H9 (cell line): ENCODE results near the gene DPPA2. TPM values are rescaled to one million over a fixed set of nuclear protein-coding genes. Genes with fewer than 3 reads are reported as not detected.

Source experiments
- DNase-seq: peaks from one replicate; pipeline ENCODE4 v3.0.0-alpha.2; 2017
- H2AFZ ChIP-seq: one replicate; pipeline ENCODE4 v1.6.1; 2013; ENCODE audit warnings: mild to moderate bottlenecking, low read length, control low read depth, moderate library complexity
- H2AK5ac ChIP-seq: 2 replicates; pipeline ENCODE4 v1.6.1; 2013; ENCODE audit warnings: low read length, control low read depth, mixed read lengths; ENCODE audit not compliant: insufficient read length
- H2BK120ac ChIP-seq: one replicate; pipeline ENCODE4 v1.6.1; 2013; ENCODE audit warnings: low read depth, mild to moderate bottlenecking, low read length, control low read depth, inconsistent platforms; ENCODE audit not compliant: poor library complexity, severe bottlenecking
- H2BK12ac ChIP-seq: 2 replicates; pipeline ENCODE4 v1.6.1; 2013; ENCODE audit warnings: low read length, control low read depth, mixed read lengths, low read depth; ENCODE audit not compliant: insufficient read length
- H2BK15ac ChIP-seq: 2 replicates; pipeline ENCODE4 v1.6.1; 2013; ENCODE audit warnings: low read depth, low read length, control low read depth
- H2BK20ac ChIP-seq: one replicate; pipeline ENCODE4 v1.6.1; 2013; ENCODE audit warnings: low read depth, mild to moderate bottlenecking, low read length, control low read depth, inconsistent platforms; ENCODE audit not compliant: poor library complexity, severe bottlenecking
- H2BK5ac ChIP-seq: 2 replicates; pipeline ENCODE4 v1.6.1; 2013; ENCODE audit warnings: low read length, control low read depth, mixed read lengths; ENCODE audit not compliant: insufficient read length
- H3K14ac ChIP-seq: 2 replicates; pipeline ENCODE4 v1.6.1; 2013; ENCODE audit warnings: low read length, control low read depth; ENCODE audit not compliant: insufficient read depth
- H3K18ac ChIP-seq: 2 replicates; pipeline ENCODE4 v1.6.1; 2013; ENCODE audit warnings: low read depth, mild to moderate bottlenecking, mixed read lengths, low read length, control low read depth; ENCODE audit not compliant: insufficient read length
- H3K23ac ChIP-seq: 2 replicates; pipeline ENCODE4 v1.6.1; 2013; ENCODE audit warnings: low read length, control low read depth, mixed read lengths, low read depth; ENCODE audit not compliant: insufficient read length
- H3K23me2 ChIP-seq: 2 replicates; pipeline ENCODE4 v1.6.1; 2013; ENCODE audit warnings: low read depth, mild to moderate bottlenecking, mixed read lengths, low read length, control low read depth; ENCODE audit not compliant: insufficient read length, poor library complexity, severe bottlenecking
- H3K27ac ChIP-seq: 2 replicates; pipeline ENCODE4 v1.5.1; 2013; ENCODE audit warnings: low read length, control low read depth, mixed read lengths, low read depth; ENCODE audit not compliant: insufficient read length
- H3K27me3 ChIP-seq: 2 replicates; pipeline ENCODE4 v1.6.1; 2013; ENCODE audit warnings: low read length, control low read depth, inconsistent platforms; ENCODE audit not compliant: insufficient read depth
- H3K4ac ChIP-seq: 2 replicates; pipeline ENCODE4 v1.6.1; 2013; ENCODE audit warnings: low read depth, mild to moderate bottlenecking, control low read depth, inconsistent platforms, low read length, moderate library complexity
- H3K4me1 ChIP-seq: 2 replicates; pipeline ENCODE4 v1.6.1; 2013; ENCODE audit warnings: low read length, control low read depth, inconsistent platforms; ENCODE audit not compliant: insufficient read depth
- H3K4me2 ChIP-seq: 2 replicates; pipeline ENCODE4 v1.6.1; 2013; ENCODE audit warnings: low read length, control low read depth, mixed read lengths; ENCODE audit not compliant: insufficient read length, insufficient read depth
- H3K56ac ChIP-seq: 2 replicates; pipeline ENCODE4 v1.6.1; 2013; ENCODE audit warnings: low read depth, mild to moderate bottlenecking, mixed read lengths, low read length, control low read depth; ENCODE audit not compliant: insufficient read length
- H3K79me1 ChIP-seq: 2 replicates; pipeline ENCODE4 v1.6.1; 2013; ENCODE audit warnings: low read depth, mild to moderate bottlenecking, moderate library complexity, low read length, control low read depth, inconsistent platforms; ENCODE audit not compliant: insufficient read depth, poor library complexity, severe bottlenecking
- H3K79me2 ChIP-seq: 2 replicates; pipeline ENCODE4 v1.6.1; 2013; ENCODE audit warnings: low read length, control low read depth, inconsistent platforms; ENCODE audit not compliant: insufficient read depth
- H3K9ac ChIP-seq: 2 replicates; pipeline ENCODE4 v1.6.1; 2013; ENCODE audit warnings: low read length, control low read depth, mixed read lengths; ENCODE audit not compliant: insufficient read length; ENCODE audit errors: extremely low read depth
- H3K9me3 ChIP-seq: one replicate; pipeline ENCODE4 v1.6.1; 2013; ENCODE audit warnings: low read depth, low read length, inconsistent platforms; ENCODE audit not compliant: control insufficient read depth
- H3T11ph ChIP-seq: one replicate; pipeline ENCODE4 v1.6.1; 2013; ENCODE audit warnings: mild to moderate bottlenecking, low read length, control low read depth, inconsistent platforms
- H4K20me1 ChIP-seq: one replicate; pipeline ENCODE4 v1.6.1; 2013; ENCODE audit not compliant: control insufficient read depth, insufficient read length, insufficient read depth
- H4K5ac ChIP-seq: 2 replicates; pipeline ENCODE4 v1.6.1; 2013; ENCODE audit warnings: low read depth, mild to moderate bottlenecking, mixed read lengths, low read length, control low read depth; ENCODE audit not compliant: insufficient read length
- H4K8ac ChIP-seq: replicated peaks from 2 replicates; pipeline ENCODE4 v1.6.1; 2013; ENCODE audit warnings: low read length, control low read depth, mixed read lengths, low read depth; ENCODE audit not compliant: insufficient read length
- H4K91ac ChIP-seq: 2 replicates; pipeline ENCODE4 v1.6.1; 2013; ENCODE audit warnings: low read depth, mild to moderate bottlenecking, moderate library complexity, mixed read lengths, low read length, control low read depth; ENCODE audit not compliant: insufficient read length
- H3K27ac Mint-ChIP-seq, 3 experiments: 2 replicates in 2 of 3; 3 replicates in 1 of 3; pipeline ENCODE4 v1.8.0; 2020 to 2021; ENCODE audit warnings: mixed read lengths in 3 of 3, mild to moderate bottlenecking in 1 of 3, moderate library complexity in 1 of 3
- H3K27me3 Mint-ChIP-seq: 2 replicates; pipeline ENCODE4 v1.8.0; 2021; ENCODE audit warnings: low read depth, mild to moderate bottlenecking, moderate library complexity, mixed read lengths
- H3K36me3 Mint-ChIP-seq, 3 experiments: 2 replicates in 2 of 3; 3 replicates in 1 of 3; pipeline ENCODE4 v1.8.0; 2020 to 2021; ENCODE audit warnings: low read depth in 3 of 3, mixed read lengths in 3 of 3; ENCODE audit not compliant: insufficient read depth in 1 of 3
- H3K4me1 Mint-ChIP-seq, 2 experiments: 2 replicates each; pipeline ENCODE4 v1.8.0; 2020; ENCODE audit warnings: mixed read lengths in 2 of 2
- H3K4me3 Mint-ChIP-seq, 2 experiments: 2 replicates in 1 of 2; 3 replicates in 1 of 2; pipeline ENCODE4 v1.8.0; 2020 to 2021; ENCODE audit warnings: mild to moderate bottlenecking in 2 of 2, mixed read lengths in 2 of 2, moderate library complexity in 1 of 2
- H3K9me3 Mint-ChIP-seq, 2 experiments: 2 replicates in 1 of 2; 3 replicates in 1 of 2; pipeline ENCODE4 v1.8.0; 2020; ENCODE audit warnings: mild to moderate bottlenecking in 2 of 2, mixed read lengths in 2 of 2, moderate library complexity in 1 of 2
- WGBS: extraction: QIAGEN DNeasy Blood & Tissue Kit; methylation state at CpG from one replicate; pipeline ENCODE4 v1.1.7; 2013; ENCODE audit warnings: missing lambda C conversion rate, low lambda C conversion rate, mixed read lengths; ENCODE audit not compliant: insufficient read length; ENCODE audit errors: extremely low coverage; 5-methylcytosine and 5-hydroxymethylcytosine counted together
- total RNA-seq: library from RNA; stranded (reverse); gene quantifications from 2 replicates; pipeline ENCODE4 v1.2.1, GENCODE V29; 2021
- TF ChIP-seq, protein P1 (sequence below): fragments of 200-600 bp; sonication (generic); conservative IDR thresholded peaks from 3 replicates; pipeline ENCODE4 v1.8.0; 2021; ENCODE audit warnings: antibody characterized with exemption, mild to moderate bottlenecking

DPPA2 gene
- total RNA-seq, 1 experiment from 2014 or later = 3.2 TPM

DNA sequence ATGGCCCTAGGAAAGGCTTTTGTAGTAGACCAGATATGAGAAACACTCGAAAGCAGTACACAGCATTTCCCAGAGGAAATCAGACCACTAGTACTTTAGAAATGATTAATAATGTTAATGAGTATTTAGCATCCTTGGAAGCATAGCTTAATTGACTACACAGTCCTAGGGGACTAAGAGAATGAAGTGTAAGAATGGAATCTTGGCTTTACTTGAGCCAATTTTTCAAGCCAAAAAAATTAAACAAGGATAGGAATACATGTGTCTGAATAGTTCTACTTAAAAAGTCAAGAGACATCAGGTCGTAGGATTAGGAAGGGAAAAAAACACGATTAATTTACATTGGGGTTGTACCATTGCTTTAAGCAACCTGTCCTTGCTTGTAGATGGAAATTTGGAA lies 38.2 kb downstream of the DPPA2 start:
- WGBS = no CpG with 5 or more reads among the region's 3 CpGs
- peaks cover 8 to 11% of the 10 kb centered on the region in 2 experiments for H3K4me1 Mint-ChIP-seq
- no peaks in the 10 kb centered on the region for H3K27me3 Mint-ChIP-seq
- TF ChIP-seq, protein P1, sequence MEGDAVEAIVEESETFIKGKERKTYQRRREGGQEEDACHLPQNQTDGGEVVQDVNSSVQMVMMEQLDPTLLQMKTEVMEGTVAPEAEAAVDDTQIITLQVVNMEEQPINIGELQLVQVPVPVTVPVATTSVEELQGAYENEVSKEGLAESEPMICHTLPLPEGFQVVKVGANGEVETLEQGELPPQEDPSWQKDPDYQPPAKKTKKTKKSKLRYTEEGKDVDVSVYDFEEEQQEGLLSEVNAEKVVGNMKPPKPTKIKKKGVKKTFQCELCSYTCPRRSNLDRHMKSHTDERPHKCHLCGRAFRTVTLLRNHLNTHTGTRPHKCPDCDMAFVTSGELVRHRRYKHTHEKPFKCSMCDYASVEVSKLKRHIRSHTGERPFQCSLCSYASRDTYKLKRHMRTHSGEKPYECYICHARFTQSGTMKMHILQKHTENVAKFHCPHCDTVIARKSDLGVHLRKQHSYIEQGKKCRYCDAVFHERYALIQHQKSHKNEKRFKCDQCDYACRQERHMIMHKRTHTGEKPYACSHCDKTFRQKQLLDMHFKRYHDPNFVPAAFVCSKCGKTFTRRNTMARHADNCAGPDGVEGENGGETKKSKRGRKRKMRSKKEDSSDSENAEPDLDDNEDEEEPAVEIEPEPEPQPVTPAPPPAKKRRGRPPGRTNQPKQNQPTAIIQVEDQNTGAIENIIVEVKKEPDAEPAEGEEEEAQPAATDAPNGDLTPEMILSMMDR = no peak
- Histone ChIP-seq H3K4me2 (no peak overlapping the region), H3K27me3 (no peaks in the 10 kb centered on the region), H4K5ac (no peak overlapping the region), H3K23ac (no peak overlapping the region), H3T11ph (no peak overlapping the region), H3K27ac (no peak overlapping the region), H2AFZ (no peak overlapping the region), H2BK5ac (no peak overlapping the region), H2BK120ac (no peak overlapping the region), H2BK20ac (no peak overlapping the region), H4K20me1 (no peaks in the 10 kb centered on the region), H3K56ac (no peak overlapping the region), H3K79me2 (no peaks in the 10 kb centered on the region), H3K23me2 (no peaks in the 10 kb centered on the region), H3K18ac (no peak overlapping the region), H3K9ac (no peak overlapping the region), H4K8ac (no peak overlapping the region), H3K9me3 (no peaks in the 10 kb centered on the region), H3K4me1 (no peaks in the 10 kb centered on the region), H2AK5ac (no peak overlapping the region), H3K4ac (no peak overlapping the region), H4K91ac (no peak overlapping the region), H2BK15ac (no peak overlapping the region), H3K14ac (no peak overlapping the region), H3K79me1 (no peaks in the 10 kb centered on the region), H2BK12ac (no peak overlapping the region)
- no peak for DNase-seq
- H3K36me3 Mint-ChIP-seq = no peaks in the 10 kb centered on the region
- no peak overlapping the region for H3K27ac Mint-ChIP-seq
- H3K4me3 Mint-ChIP-seq = no peak overlapping the region
- H3K9me3 Mint-ChIP-seq = no peaks in the 10 kb centered on the region
